NOMO-1 (cell line): ENCODE results near the gene RAET1G.
"Not testable (repeated sequence)": the region's sequence is repeated elsewhere in the genome, so short reads cannot be mapped to it uniquely, and the experiment has no call there.

Experiments used
- DNase-seq, 2 experiments: peaks; one replicate each; lab custom pipeline; 2025; ENCODE audit not compliant: unreplicated experiment in 2 of 2; lab: John Stamatoyannopoulos, UW

RAET1G gene

GRCh38 chr6:149954328-149954983 lies 31.5 kb upstream of the RAET1G start:
- not testable (repeated sequence) for DNase-seq

GRCh38 chr6:149953934-149954327 lies 31.0 kb upstream of the RAET1G start:
- not testable (repeated sequence) for DNase-seq

DNA sequence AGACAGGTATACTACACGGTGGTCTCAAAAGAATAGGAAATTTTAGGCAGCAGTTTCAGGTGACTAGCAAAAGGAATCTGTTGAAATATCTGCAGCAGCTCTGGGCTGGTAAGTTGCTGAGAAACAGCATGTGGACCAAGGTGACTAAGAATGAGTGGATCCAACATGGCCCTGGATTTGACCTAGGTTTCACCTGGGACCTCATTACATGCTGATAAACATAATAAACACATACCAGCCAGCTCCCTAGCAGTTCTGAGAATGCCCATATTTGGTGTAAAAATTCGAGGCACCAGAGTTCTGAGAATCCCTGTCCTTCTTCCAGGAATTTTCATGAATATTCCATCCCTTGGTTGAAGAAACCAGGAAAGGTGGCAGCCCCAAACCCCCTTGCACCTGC lies 30.5 kb upstream of the RAET1G start:
- DNase-seq = not testable (repeated sequence)

- DNase-seq = no peak
These were observed 28.7 kb upstream of the RAET1G start for GRCh38 chr6:149951626-149952025.

GRCh38 chr6:149951096-149951495 lies 28.2 kb upstream of the RAET1G start:
- no peak for DNase-seq

DNA sequence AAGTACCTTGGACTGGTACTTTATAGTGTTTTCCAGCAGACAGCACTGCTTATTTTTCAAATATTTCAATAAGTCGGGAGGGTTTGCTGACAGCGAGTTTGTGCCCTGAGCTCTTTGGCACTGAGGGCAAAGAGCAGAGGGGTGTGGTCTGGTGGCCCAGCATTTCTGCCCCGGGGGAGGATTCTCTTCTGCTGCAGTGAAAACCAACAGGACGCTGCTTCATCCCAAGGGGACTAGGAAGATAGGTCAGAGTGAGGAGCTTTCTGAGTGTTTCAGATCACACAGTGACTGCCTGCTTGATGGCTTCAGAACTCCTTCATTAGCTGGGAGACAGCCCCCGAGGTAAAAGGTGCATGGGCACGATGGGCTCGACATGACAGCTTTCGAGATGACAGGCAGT lies 27.5 kb upstream of the RAET1G start:
- DNase-seq = no peak

GRCh38 chr6:149948616-149949015 lies 25.7 kb upstream of the RAET1G start:
- DNase-seq = no peak

DNA sequence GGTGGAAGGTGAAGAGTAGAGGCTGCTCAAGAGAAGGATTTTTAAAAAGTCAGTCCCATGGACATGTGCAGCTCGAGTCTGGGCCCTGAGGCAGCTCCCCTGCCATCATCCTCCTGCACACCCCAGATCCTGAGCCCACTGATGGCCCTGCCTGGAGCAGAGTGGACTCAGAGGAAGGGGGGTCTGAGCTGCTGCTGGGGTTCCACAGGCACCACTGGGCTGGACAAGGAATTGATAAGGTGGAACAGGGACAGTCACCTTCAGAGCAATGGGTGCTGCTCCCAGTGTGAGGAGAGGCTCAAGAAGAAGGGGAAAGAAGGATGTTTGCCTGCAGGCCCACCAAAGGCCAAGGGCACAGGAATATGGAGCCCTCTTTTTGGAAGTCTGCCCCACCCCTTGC lies 25.1 kb upstream of the RAET1G start:
- DNase-seq = no peak

DNA sequence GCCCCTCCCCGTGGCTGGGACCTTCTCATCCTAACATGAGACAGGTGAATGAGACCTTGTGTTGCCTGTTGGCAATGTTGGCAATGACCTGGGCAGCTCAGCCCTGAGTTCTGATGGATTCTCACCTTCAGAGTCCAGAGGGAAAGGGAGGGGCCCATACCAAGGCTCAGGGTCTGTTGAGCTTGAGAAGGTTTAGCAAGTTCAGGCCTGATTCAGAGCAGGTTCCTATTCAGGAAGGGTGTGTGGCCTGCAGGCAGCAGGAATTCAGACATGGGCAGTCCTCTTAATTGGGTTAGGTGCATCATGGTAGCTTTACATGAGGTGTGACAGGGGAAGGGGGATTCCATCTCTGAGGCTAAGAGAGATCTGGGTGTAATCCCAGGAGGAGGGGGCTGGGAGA lies 24.6 kb upstream of the RAET1G start:
- not testable (repeated sequence) for DNase-seq

GRCh38 chr6:149946631-149947030 lies 23.7 kb upstream of the RAET1G start:
- not testable (repeated sequence) for DNase-seq

GRCh38 chr6:149945276-149945675 lies 22.4 kb upstream of the RAET1G start:
- DNase-seq = not testable (repeated sequence)

DNA sequence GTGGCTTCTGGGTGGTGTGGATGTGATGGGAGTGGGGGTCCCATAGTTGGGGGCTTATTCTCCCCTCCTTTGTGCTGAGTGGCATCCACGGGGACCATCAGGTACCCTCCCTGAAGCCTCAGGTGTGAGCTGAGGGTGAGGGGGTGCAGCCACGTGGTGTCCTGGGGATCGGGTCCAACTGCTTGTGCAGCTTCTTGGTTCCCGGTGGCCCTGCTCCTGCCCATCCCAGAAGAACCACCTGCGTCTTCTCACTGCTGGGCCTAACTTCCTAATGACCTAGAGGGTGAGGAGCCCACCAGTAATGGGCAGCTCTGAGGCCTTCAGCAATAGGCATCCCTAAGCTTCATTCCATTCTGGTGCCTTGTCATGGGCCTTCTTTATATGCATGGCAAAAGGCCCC lies 20.4 kb upstream of the RAET1G start:
- DNase-seq = not testable (repeated sequence)

- DNase-seq = no peak
These were observed 19.5 kb upstream of the RAET1G start for GRCh38 chr6:149942461-149942829.

- DNase-seq = peak; percentile 80 to 86
These were observed 18.9 kb upstream of the RAET1G start, which contains the start of gene ULBP2 for GRCh38 chr6:149941583-149942460. Gene ULBP2 (plus strand): TSS chr6:149942014. CDS start chr6:149942073, 59 bp downstream.

DNA sequence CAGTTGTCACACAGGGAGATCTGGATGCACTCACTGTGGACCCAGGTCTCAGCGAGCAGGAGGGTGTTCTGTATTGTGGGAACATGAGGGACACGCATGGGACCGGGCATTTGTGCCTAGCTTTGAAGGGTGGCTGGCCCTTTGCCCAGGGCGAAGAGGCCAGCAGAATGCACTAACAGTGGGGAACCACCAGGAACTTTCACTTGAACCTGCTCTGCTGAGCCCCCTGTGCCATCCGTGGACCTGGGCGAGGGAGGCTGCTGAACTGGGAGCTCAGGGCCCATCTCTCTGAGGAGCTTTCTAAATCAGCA lies 17.7 kb upstream of the RAET1G start:
- no peak for DNase-seq

GRCh38 chr6:149939909-149940671 lies 17.2 kb upstream of the RAET1G start:
- no peak for DNase-seq

- DNase-seq = peak in 1 of 2 experiments; percentile 10
These were observed 16.4 kb upstream of the RAET1G start for GRCh38 chr6:149939356-149939648.

GRCh38 chr6:149938571-149939355 lies 15.8 kb upstream of the RAET1G start:
- DNase-seq = peak in 1 of 2 experiments; percentile 14

DNA sequence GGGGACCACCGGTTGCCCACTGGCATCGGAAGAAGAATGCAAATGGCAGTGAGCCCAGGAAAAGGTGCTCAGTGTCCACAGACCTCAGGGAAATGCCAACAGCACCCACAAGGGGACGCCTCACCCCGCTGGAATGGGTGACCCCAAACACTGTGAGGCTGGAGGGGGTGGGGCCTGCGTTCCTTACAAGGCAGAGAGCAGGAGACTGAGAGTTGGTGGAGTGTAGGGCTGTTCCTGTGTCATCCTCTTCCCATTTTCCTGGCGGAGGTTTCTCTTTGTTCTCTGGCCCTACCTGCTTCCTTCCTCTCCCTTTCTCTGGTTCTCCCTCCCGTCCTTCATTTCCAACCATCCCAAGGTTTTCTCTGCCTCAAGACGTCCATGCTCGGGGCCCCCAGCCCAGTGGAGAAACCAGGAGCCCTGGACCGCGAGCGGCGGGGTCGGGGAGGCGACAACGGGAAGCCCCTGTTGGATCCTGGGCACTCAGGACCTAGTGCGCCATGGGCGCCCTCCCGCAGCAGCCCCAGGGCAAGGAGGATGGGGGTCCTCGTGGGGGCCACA lies 15.2 kb upstream of the RAET1G start:
- not testable (repeated sequence) for DNase-seq

- DNase-seq = no peak
These were observed 13.8 kb upstream of the RAET1G start for GRCh38 chr6:149936743-149937142.

DNA sequence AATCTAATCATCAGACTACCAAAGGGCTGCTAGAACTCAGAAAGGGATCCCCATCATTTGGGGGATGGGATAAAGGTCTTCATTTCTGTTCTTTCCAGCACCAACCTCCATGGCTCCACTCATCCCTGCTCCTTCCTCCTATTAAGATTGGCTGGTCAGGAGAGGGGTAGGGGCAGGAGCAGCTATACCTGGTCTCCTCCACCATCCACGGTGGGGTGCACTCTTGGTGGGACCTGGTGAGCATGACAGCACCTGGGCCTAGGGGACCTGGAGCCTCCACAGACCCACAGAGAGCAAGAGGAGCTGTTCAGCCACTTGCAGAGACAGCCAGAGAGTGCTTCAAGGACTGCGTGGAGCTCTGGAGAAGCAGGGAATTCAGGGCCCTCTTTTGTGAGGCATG lies 12.7 kb upstream of the RAET1G start:
- no peak for DNase-seq
